ENCODE results near the gene TSPEAR. TPM values are rescaled to one million over a fixed set of nuclear protein-coding genes. Genes with fewer than 3 reads are reported as not detected.

The TSPEAR gene
- total RNA-seq, 1 donor from 2014 or later: 0.34 TPM

DNA sequence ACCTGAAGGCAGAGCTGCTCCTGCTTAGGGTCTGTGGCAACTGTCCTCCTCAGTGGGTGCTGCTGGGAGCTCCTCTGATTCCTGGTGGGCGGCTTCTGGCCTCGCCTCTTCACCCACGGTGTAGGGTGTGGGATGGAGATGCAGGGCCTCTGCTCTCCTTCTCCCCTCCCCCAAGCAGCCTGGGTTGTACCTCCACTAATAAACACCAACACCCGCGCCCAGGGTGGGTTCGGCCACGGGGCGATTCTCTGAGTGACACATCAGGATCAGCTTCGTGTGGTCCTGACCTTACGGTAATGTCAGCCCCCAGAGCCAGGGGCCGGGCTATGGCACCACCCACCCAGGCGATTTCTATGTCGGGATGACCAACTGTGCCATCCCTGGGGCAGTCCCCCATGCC, 195.0 kb downstream of the TSPEAR start:
- DNase-seq (ENCODE audit: extremely low spot score, unreplicated experiment): no peak
- no peak overlapping the region for H3K4me3 Mint-ChIP-seq
- H3K36me3 Mint-ChIP-seq: no peaks in the 10 kb centered on the region
- no peaks in the 10 kb centered on the region for H3K27me3 Mint-ChIP-seq
- no peak overlapping the region for H3K27ac Mint-ChIP-seq
- TF ChIP-seq, protein P1, sequence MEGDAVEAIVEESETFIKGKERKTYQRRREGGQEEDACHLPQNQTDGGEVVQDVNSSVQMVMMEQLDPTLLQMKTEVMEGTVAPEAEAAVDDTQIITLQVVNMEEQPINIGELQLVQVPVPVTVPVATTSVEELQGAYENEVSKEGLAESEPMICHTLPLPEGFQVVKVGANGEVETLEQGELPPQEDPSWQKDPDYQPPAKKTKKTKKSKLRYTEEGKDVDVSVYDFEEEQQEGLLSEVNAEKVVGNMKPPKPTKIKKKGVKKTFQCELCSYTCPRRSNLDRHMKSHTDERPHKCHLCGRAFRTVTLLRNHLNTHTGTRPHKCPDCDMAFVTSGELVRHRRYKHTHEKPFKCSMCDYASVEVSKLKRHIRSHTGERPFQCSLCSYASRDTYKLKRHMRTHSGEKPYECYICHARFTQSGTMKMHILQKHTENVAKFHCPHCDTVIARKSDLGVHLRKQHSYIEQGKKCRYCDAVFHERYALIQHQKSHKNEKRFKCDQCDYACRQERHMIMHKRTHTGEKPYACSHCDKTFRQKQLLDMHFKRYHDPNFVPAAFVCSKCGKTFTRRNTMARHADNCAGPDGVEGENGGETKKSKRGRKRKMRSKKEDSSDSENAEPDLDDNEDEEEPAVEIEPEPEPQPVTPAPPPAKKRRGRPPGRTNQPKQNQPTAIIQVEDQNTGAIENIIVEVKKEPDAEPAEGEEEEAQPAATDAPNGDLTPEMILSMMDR (conservative IDR thresholded peaks at IDR 0.05): no peak
- H3K4me1 Mint-ChIP-seq (ENCODE audit: unreplicated experiment): no peaks in the 10 kb centered on the region
- H3K9me3 Mint-ChIP-seq: peaks cover 5% of the 10 kb centered on the region

DNA sequence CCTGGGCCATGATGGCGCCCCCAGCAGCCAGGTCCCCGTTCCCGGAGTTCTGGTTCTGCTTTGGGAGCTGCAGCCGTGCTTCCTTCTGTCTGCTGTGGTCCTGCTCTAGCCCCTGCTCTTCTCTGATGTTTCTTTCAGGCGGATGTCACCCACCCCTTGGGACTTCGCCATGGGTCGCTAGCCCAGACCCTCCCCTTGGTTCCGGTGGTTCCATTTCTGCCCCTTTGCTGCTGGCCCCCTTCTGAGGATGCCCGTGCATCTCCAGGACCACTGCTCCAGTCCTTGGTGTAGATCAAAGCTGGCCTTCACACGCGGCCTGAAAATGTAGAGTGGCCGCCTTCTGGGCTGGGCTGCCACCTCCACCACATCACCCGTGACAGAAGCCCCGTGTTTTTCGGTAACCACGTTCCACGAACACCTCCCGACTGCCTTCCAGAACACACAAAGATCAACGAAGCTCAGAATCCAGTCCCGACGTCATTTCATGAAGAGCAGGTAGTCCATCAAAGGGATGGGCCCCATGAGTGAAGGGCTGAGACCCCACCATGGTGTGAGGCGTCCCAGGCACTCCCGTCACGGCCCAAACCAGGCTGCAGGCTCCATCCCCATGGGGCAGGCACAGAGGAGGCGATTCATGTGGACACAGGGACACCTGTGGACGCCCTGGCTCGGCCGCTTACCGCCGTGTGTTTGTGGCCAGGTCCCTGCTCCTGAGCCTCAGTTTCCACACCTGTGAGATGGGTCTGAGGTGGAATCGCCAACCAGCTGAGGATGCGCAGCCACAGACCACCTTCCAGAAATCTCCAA, 195.8 kb downstream of the TSPEAR start:
- TF ChIP-seq, protein P1 (conservative IDR thresholded peaks at IDR 0.05): no peak
- Mint-ChIP-seq H3K36me3 (no peaks in the 10 kb centered on the region), H3K27ac (no peak overlapping the region), H3K4me3 (no peak overlapping the region), H3K4me1 (ENCODE audit: unreplicated experiment) (no peaks in the 10 kb centered on the region), H3K9me3 (peaks cover 5% of the 10 kb centered on the region), H3K27me3 (no peaks in the 10 kb centered on the region)
- DNase-seq (ENCODE audit: extremely low spot score, unreplicated experiment): no peak

DNA sequence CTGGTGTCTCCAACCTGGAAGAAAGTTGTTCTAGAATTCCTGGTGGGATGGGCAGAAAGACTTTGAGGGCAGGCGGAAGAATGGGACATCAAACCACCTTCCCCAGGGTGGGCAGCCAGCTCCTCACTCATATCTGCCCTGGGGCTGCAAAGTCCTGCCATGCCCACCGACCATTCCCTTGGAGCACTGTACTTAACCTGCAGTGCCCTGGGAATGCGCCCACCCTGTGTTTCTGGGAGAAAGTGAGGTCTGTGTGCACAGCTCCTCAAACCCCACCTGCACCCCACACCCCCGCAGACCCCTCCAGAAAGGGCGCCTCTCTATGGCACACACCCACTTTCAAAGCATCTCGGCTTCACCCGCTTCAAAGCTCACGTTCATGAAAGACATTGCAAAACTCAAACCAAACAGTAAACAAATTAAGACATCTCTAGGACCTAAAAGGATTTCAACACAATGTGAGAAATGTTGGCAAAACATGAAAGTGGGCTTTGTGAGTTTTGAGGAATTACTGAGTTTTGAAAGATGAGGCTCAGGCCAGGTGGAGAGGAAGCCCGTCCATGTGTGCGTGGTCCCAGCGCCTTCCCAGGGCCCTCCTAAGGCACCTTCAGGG, 196.5 kb downstream of the TSPEAR start:
- Mint-ChIP-seq H3K9me3 (peaks cover 5% of the 10 kb centered on the region), H3K36me3 (no peaks in the 10 kb centered on the region), H3K27me3 (no peaks in the 10 kb centered on the region), H3K4me3 (no peak overlapping the region), H3K27ac (no peak overlapping the region), H3K4me1 (ENCODE audit: unreplicated experiment) (no peaks in the 10 kb centered on the region)
- TF ChIP-seq, protein P1 (conservative IDR thresholded peaks at IDR 0.05): no peak
- DNase-seq (ENCODE audit: extremely low spot score, unreplicated experiment): no peak

DNA sequence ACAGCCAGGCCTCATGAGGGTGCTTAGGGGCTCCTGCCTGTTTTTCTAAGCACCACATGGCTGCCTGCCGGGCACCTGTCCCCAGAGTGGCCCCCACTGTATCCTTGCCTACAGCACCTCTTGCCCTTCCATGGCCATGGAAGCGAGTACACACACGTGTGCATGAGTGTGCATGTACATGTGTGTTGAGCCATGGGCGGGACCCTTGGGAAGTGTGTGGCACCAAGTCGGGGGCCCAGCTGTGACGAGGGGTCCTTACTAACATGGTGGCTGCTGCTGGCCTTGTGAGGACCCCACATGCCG, 197.2 kb downstream of the TSPEAR start:
- H3K27me3 Mint-ChIP-seq: no peaks in the 10 kb centered on the region

DNA sequence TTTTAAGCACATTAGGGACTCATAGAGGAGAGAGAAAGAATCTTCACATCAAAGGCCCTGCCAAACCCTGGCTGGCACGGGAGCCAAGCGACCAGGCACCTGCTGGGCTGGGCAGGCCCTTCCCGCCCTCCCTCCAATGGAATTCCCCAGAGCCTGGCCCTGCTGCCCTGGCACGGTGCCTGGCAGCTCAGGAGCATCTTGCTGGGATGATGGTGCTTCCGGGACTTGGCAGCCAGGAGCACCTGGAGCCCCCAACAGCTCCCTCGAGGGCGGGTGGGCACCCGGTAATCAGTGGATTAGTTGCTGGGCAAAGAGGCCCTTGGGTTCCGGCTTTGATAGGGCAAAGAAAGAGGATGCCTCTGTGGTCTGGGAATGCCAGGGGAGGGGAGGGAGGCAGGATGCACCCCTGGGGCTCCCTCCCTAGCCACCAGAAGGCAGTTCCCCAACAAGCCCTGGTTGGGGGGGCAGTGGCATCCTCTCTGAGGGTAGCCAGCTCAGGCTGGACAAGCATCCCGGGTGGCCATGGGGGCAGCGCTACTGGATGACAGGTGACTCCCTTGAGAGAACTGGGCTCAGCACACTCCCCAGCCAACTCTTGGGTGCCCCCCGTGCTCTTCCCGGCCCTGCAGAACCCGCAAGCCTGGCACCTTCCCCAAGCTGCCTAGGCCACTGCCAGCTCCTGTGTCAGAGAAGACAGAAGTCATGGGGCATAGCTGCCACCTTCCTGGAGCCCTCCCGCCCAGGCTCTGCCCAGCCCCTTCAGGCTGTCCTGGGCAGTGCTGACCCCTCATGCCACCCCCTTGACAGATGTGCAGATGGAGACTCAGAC, 197.8 kb downstream of the TSPEAR start:
- TF ChIP-seq, protein P1 (conservative IDR thresholded peaks at IDR 0.05): no peak
- Mint-ChIP-seq H3K4me1 (ENCODE audit: unreplicated experiment) (no peaks in the 10 kb centered on the region), H3K9me3 (peaks cover 5% of the 10 kb centered on the region), H3K4me3 (no peak overlapping the region), H3K27me3 (no peaks in the 10 kb centered on the region), H3K36me3 (no peaks in the 10 kb centered on the region), H3K27ac (no peak overlapping the region)
- no peak for DNase-seq (ENCODE audit: extremely low spot score, unreplicated experiment)

More for the DNA sequence above, 197.2 kb downstream of the TSPEAR start:
- Mint-ChIP-seq H3K4me3 (no peak overlapping the region), H3K9me3 (peaks cover 5% of the 10 kb centered on the region), H3K4me1 (ENCODE audit: unreplicated experiment) (no peaks in the 10 kb centered on the region), H3K36me3 (no peaks in the 10 kb centered on the region), H3K27ac (no peak overlapping the region)
- TF ChIP-seq, protein P1 (conservative IDR thresholded peaks at IDR 0.05): no peak
- DNase-seq (ENCODE audit: extremely low spot score, unreplicated experiment): no peak

Data from type B pancreatic cell (in vitro differentiated cells).